ENCODE data around the gene UTP14C.

- TF ChIP-seq CTCF (IDR thresholded peaks at IDR 0.05) (no peak), POLR2A (IDR thresholded peaks at IDR 0.05) (no peak)
Measured at GRCh38 chr13:52047463-52047862, 23.0 kb downstream of the UTP14C start.

All from heart left ventricle (tissue), 13 donors.